ENCODE data around the gene RYR2. TPM values are rescaled to one million over a fixed set of nuclear protein-coding genes. Genes with fewer than 3 reads are reported as not detected.

The RYR2 gene
- total RNA-seq, 2 experiments from 2014 or later, result not detected

- intact Hi-C loops (cut with micrococcal nuclease; ENCODE audit: unreplicated experiment), result no loop called here
- CTCF ChIA-PET (ENCODE audit: unreplicated experiment), result no interaction called here
- Histone ChIP-seq H3K79me2 (ENCODE audit: insufficient read depth, low read depth, low read length) (no peaks in the 10 kb centered on the region), H3K27ac (ENCODE audit: low read depth, low read length, poor library complexity, severe bottlenecking) (no peak overlapping the region), H3K4me1 (ENCODE audit: insufficient read depth, low read length, poor library complexity, severe bottlenecking) (no peaks in the 10 kb centered on the region), H3K36me3 (ENCODE audit: insufficient read depth, low read length) (no peaks in the 10 kb centered on the region), H3K4me2 (ENCODE audit: low read length) (no peak overlapping the region), H3K4me3 (ENCODE audit: low read depth, low read length, poor library complexity, severe bottlenecking) (no peak overlapping the region), H3K9me3 (ENCODE audit: low read length) (no peaks in the 10 kb centered on the region), H2AFZ (ENCODE audit: low read length) (no peak overlapping the region), H4K20me1 (ENCODE audit: insufficient read depth, low read length) (no peaks in the 10 kb centered on the region), H3K9me2 (ENCODE audit: insufficient read depth, low read length) (no peaks in the 10 kb centered on the region)
- BruUV-seq (replicated peaks), result no TSS peak
- POLR2A ChIA-PET, result no interaction called here
- no peak for TF ChIP-seq CTCF (conservative IDR thresholded peaks at IDR 0.05; ENCODE audit: low read length)
- TF ChIP-seq EZH2phosphoT487 (IDR thresholded peaks at IDR 0.05; ENCODE audit: borderline replicate concordance, low read depth, low read length), result no peak
- no peak for DNase-seq (ENCODE audit: low spot score)
These were observed 436.9 kb downstream of the RYR2 start for GRCh38 chr1:237478842-237479241.

DNA sequence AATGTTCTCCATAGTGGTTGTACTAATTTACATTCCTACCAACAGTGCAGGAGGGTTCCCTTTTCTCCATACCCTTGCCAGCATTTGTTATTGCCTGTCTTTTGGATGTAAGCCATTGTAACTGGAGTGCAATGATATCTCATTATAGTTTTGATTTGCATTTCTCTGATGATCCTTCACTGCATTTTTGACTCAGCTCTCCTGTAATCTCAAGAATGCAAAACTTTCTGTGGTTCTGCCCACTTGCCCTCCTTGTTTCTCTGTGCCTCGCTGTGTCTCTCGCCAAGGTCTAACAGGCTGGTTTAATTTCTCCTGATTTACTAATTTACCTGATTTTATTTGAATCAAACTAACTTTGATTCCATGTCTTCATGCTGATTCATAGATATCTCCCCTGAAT lies 440.8 kb downstream of the RYR2 start:
- Histone ChIP-seq H3K36me3 (ENCODE audit: insufficient read depth, low read length) (no peaks in the 10 kb centered on the region), H2AFZ (ENCODE audit: low read length) (no peak overlapping the region), H3K4me2 (ENCODE audit: low read length) (no peak overlapping the region), H3K27ac (ENCODE audit: low read depth, low read length, poor library complexity, severe bottlenecking) (no peak overlapping the region), H3K4me1 (ENCODE audit: insufficient read depth, low read length, poor library complexity, severe bottlenecking) (no peaks in the 10 kb centered on the region), H3K79me2 (ENCODE audit: insufficient read depth, low read depth, low read length) (no peaks in the 10 kb centered on the region), H4K20me1 (ENCODE audit: insufficient read depth, low read length) (no peaks in the 10 kb centered on the region), H3K9me3 (ENCODE audit: low read length) (no peaks in the 10 kb centered on the region), H3K4me3 (ENCODE audit: low read depth, low read length, poor library complexity, severe bottlenecking) (no peak overlapping the region), H3K9me2 (ENCODE audit: insufficient read depth, low read length) (no peaks in the 10 kb centered on the region)
- DNase-seq (ENCODE audit: low spot score), result no peak
- ChIA-PET POLR2A (no interaction called here), CTCF (ENCODE audit: unreplicated experiment) (no interaction called here)
- intact Hi-C loops (cut with micrococcal nuclease; ENCODE audit: unreplicated experiment), result no loop called here
- TF ChIP-seq EZH2phosphoT487 (IDR thresholded peaks at IDR 0.05; ENCODE audit: borderline replicate concordance, low read depth, low read length) (no peak), CTCF (conservative IDR thresholded peaks at IDR 0.05; ENCODE audit: low read length) (no peak)
- no TSS peak for BruUV-seq (replicated peaks)

- Histone ChIP-seq H3K79me2 (ENCODE audit: insufficient read depth, low read depth, low read length) (no peaks in the 10 kb centered on the region), H2AFZ (ENCODE audit: low read length) (no peak overlapping the region), H3K4me1 (ENCODE audit: insufficient read depth, low read length, poor library complexity, severe bottlenecking) (no peaks in the 10 kb centered on the region), H3K4me2 (ENCODE audit: low read length) (no peak overlapping the region), H4K20me1 (ENCODE audit: insufficient read depth, low read length) (no peaks in the 10 kb centered on the region), H3K4me3 (ENCODE audit: low read depth, low read length, poor library complexity, severe bottlenecking) (no peak overlapping the region), H3K36me3 (ENCODE audit: insufficient read depth, low read length) (no peaks in the 10 kb centered on the region), H3K27ac (ENCODE audit: low read depth, low read length, poor library complexity, severe bottlenecking) (no peak overlapping the region), H3K9me3 (ENCODE audit: low read length) (no peaks in the 10 kb centered on the region), H3K9me2 (ENCODE audit: insufficient read depth, low read length) (no peaks in the 10 kb centered on the region)
- no peak for DNase-seq (ENCODE audit: low spot score)
- TF ChIP-seq CTCF (conservative IDR thresholded peaks at IDR 0.05; ENCODE audit: low read length) (0 out of 2 replicates have a peak, but pooled peaks have one; percentile 25), EZH2phosphoT487 (IDR thresholded peaks at IDR 0.05; ENCODE audit: borderline replicate concordance, low read depth, low read length) (no peak)
- intact Hi-C loops (cut with micrococcal nuclease; ENCODE audit: unreplicated experiment), result no loop called here
- BruUV-seq (replicated peaks), result no TSS peak
- CTCF ChIA-PET (ENCODE audit: unreplicated experiment), result no interaction called here
- POLR2A ChIA-PET, result no interaction called here
These were observed 450.4 kb downstream of the RYR2 start for GRCh38 chr1:237492359-237492758.
